Measurements from ENCODE around the gene ZCCHC4. TPM values are rescaled to one million over a fixed set of nuclear protein-coding genes. Genes with fewer than 3 reads are reported as not detected.

Gene ZCCHC4
- total and polyA plus RNA-seq, 2 of the 8 experiments (the other 6 are each of a cell fraction or from before 2014, with no cell fraction given): 9.8 to 12.5 TPM

- DNase-seq (ENCODE audit: low read depth in 1 of 2, low spot score in 2 of 2) (no peak), FAIRE-seq (no peak)
- Histone ChIP-seq H3K27ac (ENCODE audit: low read depth, low read length) (peak overlapping the region; percentile 89), H3K9me3 (ENCODE audit: insufficient read depth in 2 of 2, low read depth in 1 of 2, low read length in 1 of 2) (no peaks in the 10 kb centered on the region), H3K9ac (replicated peaks in 1 of 4; ENCODE audit: extremely low read depth in 1 of 4, low read depth in 3 of 4, low read length in 3 of 4) (peak overlapping the region; percentile 73 to 96 (median 94)), H3K27me3 (replicated peaks in 1 of 4; ENCODE audit: control insufficient read depth in 3 of 4, extremely low read depth in 1 of 4, insufficient read depth in 3 of 4, low read length in 3 of 4) (no peaks in the 10 kb centered on the region), H2AK5ac (ENCODE audit: low read depth, low read length) (no peak overlapping the region), H4K20me1 (replicated peaks in 1 of 2; ENCODE audit: control insufficient read depth in 1 of 2, insufficient read depth in 2 of 2, low read length in 2 of 2) (no peaks in the 10 kb centered on the region), H3K4ac (replicated peaks; ENCODE audit: insufficient read length, low read depth, low read length) (no peak overlapping the region), H3K4me1 (replicated peaks in 1 of 4; ENCODE audit: control insufficient read depth in 3 of 4, insufficient read depth in 4 of 4, low read length in 3 of 4) (no peaks in the 10 kb centered on the region; a peak in 1 of 7 replicates), H3K36me3 (ENCODE audit: control insufficient read depth in 2 of 4, insufficient read depth in 4 of 4, low read length in 3 of 4) (no peaks in the 10 kb centered on the region; a peak in 1 of 8 replicates), H2AFZ (ENCODE audit: low read length) (peak overlapping the region; percentile 89), H3K79me2 (ENCODE audit: control insufficient read depth in 1 of 2, insufficient read depth in 2 of 2, low read length in 2 of 2) (no peaks in the 10 kb centered on the region), H2BK15ac (ENCODE audit: low read length) (no peak overlapping the region), H3K79me1 (ENCODE audit: low read depth, low read length) (no peaks in the 10 kb centered on the region), H2BK120ac (replicated peaks; ENCODE audit: low read depth, low read length) (no peak overlapping the region), H3K4me2 (ENCODE audit: insufficient read depth in 1 of 2, low read depth in 2 of 2, low read length in 2 of 2) (peak overlapping the region; percentile 38 to 66), H3K14ac (ENCODE audit: insufficient read length) (no peak overlapping the region), H2BK5ac (ENCODE audit: low read depth, low read length) (no peak overlapping the region), H3K23me2 (ENCODE audit: low read depth, low read length) (0 out of 2 replicates have a peak, but pooled peaks cover 1% of the 10 kb centered on the region), H2BK12ac (ENCODE audit: low read depth, low read length) (no peak overlapping the region), H4K5ac (ENCODE audit: insufficient read length, low read depth, low read length) (no peak overlapping the region), H2BK20ac (ENCODE audit: low read length) (no peak overlapping the region), H3K4me3 (ENCODE audit: extremely low read depth in 1 of 4, insufficient read depth in 2 of 4, low read depth in 3 of 4, low read length in 4 of 4) (peak overlapping the region; percentile 61 to 93 (median 90)), H3K23ac (ENCODE audit: insufficient read length) (no peak overlapping the region), H4K8ac (ENCODE audit: extremely low read depth, insufficient read depth, low read length) (peak overlapping the region; percentile 38), H4K91ac (replicated peaks; ENCODE audit: insufficient read length, low read length) (no peak overlapping the region), H3K56ac (replicated peaks; ENCODE audit: insufficient read length, low read depth, low read length) (no peak overlapping the region), H3K18ac (ENCODE audit: extremely low read depth, low read length) (no peak overlapping the region)
- ChIA-PET CTCF (ENCODE audit: partially characterized antibody) (interaction anchor here (0.7 to 4.3 kb wide), 29 partner anchors 8 to 531 kb away, joined by 3 to 47 read pairs (median 6); no protein-coding TSS in a partner anchor), POLR2A (ENCODE audit: partially characterized antibody) (interaction anchor here (0.6 to 1.7 kb wide), 8 partner anchors 8 to 1160 kb away, joined by 3 to 9 read pairs (median 4); partner anchors contain the start of genes ANAPC4 and SEPSECS)
- WGBS, 2 experiments (ENCODE audit: extremely low coverage in 1 of 2, insufficient coverage in 1 of 2, insufficient read length in 1 of 2, insufficient replicate concordance in 2 of 2, low coverage in 1 of 2, low lambda C conversion rate in 2 of 2, missing lambda C conversion rate in 1 of 2): 49% methylated on average over 21 of the region's 23 CpGs; no CpG with 5 or more reads in 1 of the 2 experiments
- no peak for TF ChIP-seq PHF8 (conservative IDR thresholded peaks at IDR 0.05; ENCODE audit: low read depth, low read length)
- no peak for TF ChIP-seq SRF (IDR thresholded peaks at IDR 0.05; ENCODE audit: low read depth, low read length)
Observed at GRCh38 chr4:25313201-25313895, 774 bp downstream of the ZCCHC4 start.
